Measurements from ENCODE around the gene HTRA1.

Gene HTRA1

DNA sequence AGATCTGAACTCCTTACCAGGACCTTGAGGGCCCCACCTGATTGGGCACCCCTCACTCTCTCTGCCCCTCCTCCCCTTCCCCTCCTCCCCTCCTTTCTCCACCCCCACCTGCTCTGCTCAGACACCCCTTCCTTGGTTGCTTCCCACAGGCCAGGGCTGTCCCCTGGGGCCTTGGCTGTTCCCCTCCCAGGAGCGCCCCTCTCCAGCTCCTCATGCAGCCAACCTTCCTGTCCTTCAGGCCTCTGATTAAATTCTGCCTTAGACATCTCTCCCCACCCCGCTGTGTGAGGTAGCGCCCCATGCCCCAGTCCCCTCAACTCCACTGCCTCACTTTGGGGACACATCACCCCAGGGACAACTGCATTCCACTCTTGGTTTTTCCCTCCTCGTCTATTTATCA lies 32.4 kb downstream of the HTRA1 start:
- no peak overlapping the region for H3K23ac ChIP-seq (ENCODE audit: low read depth, low read length, poor library complexity)
- H3K27me3 ChIP-seq (ENCODE audit: control insufficient read depth in 3 of 3, insufficient read depth in 3 of 3, low read depth in 1 of 3, low read length in 3 of 3), result no peaks in the 10 kb centered on the region
- no peak overlapping the region for H3K4ac ChIP-seq (ENCODE audit: low read length)
- no peak overlapping the region for H3K4me2 ChIP-seq (ENCODE audit: insufficient read depth, low read length, poor library complexity, severe bottlenecking)
- H3K36me3 ChIP-seq (replicated peaks in 1 of 2; ENCODE audit: control insufficient read depth in 2 of 2, insufficient read depth in 2 of 2, low read length in 2 of 2), result no peaks in the 10 kb centered on the region
- H2AK5ac ChIP-seq (ENCODE audit: low read depth, low read length), result no peak overlapping the region
- no peak overlapping the region for H3K14ac ChIP-seq (ENCODE audit: low read length)
- no peak overlapping the region for H3K4me3 ChIP-seq (ENCODE audit: low read length in 2 of 2)
- H3K79me1 ChIP-seq (ENCODE audit: low read depth, low read length), result no peaks in the 10 kb centered on the region
- no peak overlapping the region for H4K91ac ChIP-seq (ENCODE audit: low read depth, low read length, poor library complexity)
- H3K27ac ChIP-seq (replicated peaks; ENCODE audit: low read length), result no peak overlapping the region
- no peak overlapping the region for H2BK120ac ChIP-seq (ENCODE audit: low read depth, low read length)
- no CpG with 5 or more reads among the region's 4 CpGs for WGBS, 2 donors (ENCODE audit: extremely low coverage in 2 of 2, insufficient read length in 2 of 2, insufficient replicate concordance in 1 of 2)
- H3K18ac ChIP-seq (ENCODE audit: low read length), result no peak overlapping the region
- no peak overlapping the region for H2BK5ac ChIP-seq (ENCODE audit: low read length)
- no peak overlapping the region for H2BK12ac ChIP-seq (ENCODE audit: low read length)
- no peak overlapping the region for H4K8ac ChIP-seq (ENCODE audit: low read depth, low read length)
- H3K9ac ChIP-seq (ENCODE audit: low read depth, low read length, poor library complexity), result no peak overlapping the region
- H2BK15ac ChIP-seq (ENCODE audit: low read length), result no peak overlapping the region
- no peak overlapping the region for H2AFZ ChIP-seq (ENCODE audit: low read length)
- H3K4me1 ChIP-seq (ENCODE audit: control insufficient read depth in 2 of 2, insufficient read depth in 1 of 2, low read depth in 1 of 2, low read length in 2 of 2), result peaks cover 7 to 10% of the 10 kb centered on the region in 2 donors
- DNase-seq (ENCODE audit: low spot score), result no peak
- no peaks in the 10 kb centered on the region for H3K9me3 ChIP-seq (replicated peaks in 1 of 2; ENCODE audit: control insufficient read depth in 2 of 2, insufficient read depth in 1 of 2, low read depth in 1 of 2, low read length in 2 of 2)

DNA sequence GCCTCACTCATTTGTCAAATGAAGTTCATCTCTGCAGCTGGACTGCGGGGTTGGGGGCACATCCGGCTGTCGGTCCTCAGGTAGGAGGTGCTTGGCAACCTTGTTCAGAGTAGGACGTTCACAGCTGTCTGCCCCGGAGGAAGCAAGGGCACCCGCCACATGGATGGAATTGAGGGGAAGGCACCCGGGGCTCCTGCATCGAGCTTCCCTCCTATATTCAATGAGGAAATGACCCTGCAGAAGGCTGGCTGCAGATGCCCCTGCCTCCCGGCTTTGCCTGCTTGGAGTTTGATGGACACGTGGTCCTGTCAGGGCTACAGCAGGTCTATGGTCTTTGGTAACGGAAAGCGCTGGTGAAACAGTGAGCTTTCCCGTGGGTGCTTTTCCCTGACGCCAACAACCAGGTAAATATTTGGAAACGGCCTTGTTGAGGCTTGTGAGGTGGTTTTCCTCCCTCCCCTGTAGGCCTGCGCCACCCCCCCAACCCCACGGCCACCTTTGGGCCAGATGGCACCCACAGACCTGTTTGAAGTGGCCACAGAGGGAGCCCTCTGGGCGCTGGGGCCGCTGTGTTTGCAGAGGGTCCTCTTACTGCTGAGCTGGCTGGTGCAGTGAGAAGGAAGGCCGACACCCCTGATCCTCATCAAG lies 32.9 kb downstream of the HTRA1 start:
- H3K23ac ChIP-seq (ENCODE audit: low read depth, low read length, poor library complexity), result no peak overlapping the region
- no peak overlapping the region for H2BK120ac ChIP-seq (ENCODE audit: low read depth, low read length)
- H3K27ac ChIP-seq (replicated peaks; ENCODE audit: low read length), result no peak overlapping the region
- no peak overlapping the region for H2BK12ac ChIP-seq (ENCODE audit: low read length)
- H4K8ac ChIP-seq (ENCODE audit: low read depth, low read length), result no peak overlapping the region
- no peak overlapping the region for H3K4me2 ChIP-seq (ENCODE audit: insufficient read depth, low read length, poor library complexity, severe bottlenecking)
- H3K27me3 ChIP-seq (ENCODE audit: control insufficient read depth in 3 of 3, insufficient read depth in 3 of 3, low read depth in 1 of 3, low read length in 3 of 3), result no peaks in the 10 kb centered on the region
- H4K91ac ChIP-seq (ENCODE audit: low read depth, low read length, poor library complexity), result peak overlapping the region; percentile 46
- no peak overlapping the region for H3K4ac ChIP-seq (ENCODE audit: low read length)
- H2AFZ ChIP-seq (ENCODE audit: low read length), result no peak overlapping the region
- DNase-seq (ENCODE audit: low spot score), result no peak
- peaks cover 7 to 10% of the 10 kb centered on the region in 2 donors for H3K4me1 ChIP-seq (ENCODE audit: control insufficient read depth in 2 of 2, insufficient read depth in 1 of 2, low read depth in 1 of 2, low read length in 2 of 2)
- peak overlapping the region; percentile 34 for H2AK5ac ChIP-seq (ENCODE audit: low read depth, low read length)
- H3K36me3 ChIP-seq (replicated peaks in 1 of 2; ENCODE audit: control insufficient read depth in 2 of 2, insufficient read depth in 2 of 2, low read length in 2 of 2), result no peaks in the 10 kb centered on the region
- no peak overlapping the region for H3K4me3 ChIP-seq (ENCODE audit: low read length in 2 of 2)
- H3K9me3 ChIP-seq (replicated peaks in 1 of 2; ENCODE audit: control insufficient read depth in 2 of 2, insufficient read depth in 1 of 2, low read depth in 1 of 2, low read length in 2 of 2), result no peaks in the 10 kb centered on the region
- H3K79me1 ChIP-seq (ENCODE audit: low read depth, low read length), result no peaks in the 10 kb centered on the region
- H3K14ac ChIP-seq (ENCODE audit: low read length), result no peak overlapping the region
- no peak overlapping the region for H2BK15ac ChIP-seq (ENCODE audit: low read length)
- WGBS, 2 donors (ENCODE audit: extremely low coverage in 2 of 2, insufficient read length in 2 of 2, insufficient replicate concordance in 1 of 2), result no CpG with 5 or more reads among the region's 20 CpGs
- H3K9ac ChIP-seq (ENCODE audit: low read depth, low read length, poor library complexity), result no peak overlapping the region
- H2BK5ac ChIP-seq (ENCODE audit: low read length), result no peak overlapping the region
- no peak overlapping the region for H3K18ac ChIP-seq (ENCODE audit: low read length)

DNA sequence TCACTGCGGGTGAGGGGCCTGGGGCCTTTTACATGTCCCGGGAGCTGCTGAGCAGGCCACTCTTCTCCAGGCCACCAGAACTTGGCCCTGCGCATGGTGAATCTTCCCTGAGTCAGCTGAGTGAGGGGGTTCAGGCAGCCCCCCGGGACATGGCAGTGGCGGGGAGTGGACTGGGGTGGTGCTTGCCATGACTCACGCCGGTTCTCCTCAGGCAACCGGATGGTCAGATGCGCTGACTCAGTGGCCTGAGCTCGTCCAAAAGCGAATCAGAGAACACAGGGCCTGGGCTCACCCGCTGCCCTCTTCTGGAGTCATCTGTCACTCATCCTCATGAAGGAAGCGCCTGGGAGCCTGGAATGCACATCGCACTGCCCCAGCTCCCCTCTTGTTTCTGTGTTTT lies 33.5 kb downstream of the HTRA1 start:
- Histone ChIP-seq H3K27me3 (ENCODE audit: control insufficient read depth in 3 of 3, insufficient read depth in 3 of 3, low read depth in 1 of 3, low read length in 3 of 3) (no peaks in the 10 kb centered on the region), H3K23ac (ENCODE audit: low read depth, low read length, poor library complexity) (no peak overlapping the region), H3K18ac (ENCODE audit: low read length) (no peak overlapping the region), H3K4me3 (ENCODE audit: low read length in 2 of 2) (no peak overlapping the region), H3K4me2 (ENCODE audit: insufficient read depth, low read length, poor library complexity, severe bottlenecking) (no peak overlapping the region), H2BK120ac (ENCODE audit: low read depth, low read length) (no peak overlapping the region), H3K14ac (ENCODE audit: low read length) (no peak overlapping the region), H2BK12ac (ENCODE audit: low read length) (no peak overlapping the region), H4K91ac (ENCODE audit: low read depth, low read length, poor library complexity) (no peak overlapping the region), H2AFZ (ENCODE audit: low read length) (no peak overlapping the region), H3K79me1 (ENCODE audit: low read depth, low read length) (no peaks in the 10 kb centered on the region), H2AK5ac (ENCODE audit: low read depth, low read length) (peak overlapping the region; percentile 34), H3K27ac (replicated peaks; ENCODE audit: low read length) (no peak overlapping the region), H4K8ac (ENCODE audit: low read depth, low read length) (no peak overlapping the region), H3K4ac (ENCODE audit: low read length) (no peak overlapping the region), H2BK5ac (ENCODE audit: low read length) (no peak overlapping the region), H3K36me3 (replicated peaks in 1 of 2; ENCODE audit: control insufficient read depth in 2 of 2, insufficient read depth in 2 of 2, low read length in 2 of 2) (no peaks in the 10 kb centered on the region), H3K9me3 (replicated peaks in 1 of 2; ENCODE audit: control insufficient read depth in 2 of 2, insufficient read depth in 1 of 2, low read depth in 1 of 2, low read length in 2 of 2) (no peaks in the 10 kb centered on the region), H2BK15ac (ENCODE audit: low read length) (peak overlapping the region; percentile 22), H3K9ac (ENCODE audit: low read depth, low read length, poor library complexity) (no peak overlapping the region), H3K4me1 (ENCODE audit: control insufficient read depth in 2 of 2, insufficient read depth in 1 of 2, low read depth in 1 of 2, low read length in 2 of 2) (peaks cover 7 to 10% of the 10 kb centered on the region in 2 donors)
- WGBS, 2 donors (ENCODE audit: extremely low coverage in 2 of 2, insufficient read length in 2 of 2, insufficient replicate concordance in 1 of 2), result no CpG with 5 or more reads among the region's 14 CpGs
- DNase-seq (ENCODE audit: low spot score), result no peak

- Histone ChIP-seq H2BK5ac (ENCODE audit: low read length) (no peak overlapping the region), H3K4me1 (ENCODE audit: control insufficient read depth in 2 of 2, insufficient read depth in 1 of 2, low read depth in 1 of 2, low read length in 2 of 2) (peaks cover 7 to 10% of the 10 kb centered on the region in 2 donors), H2BK15ac (ENCODE audit: low read length) (no peak overlapping the region), H2BK120ac (ENCODE audit: low read depth, low read length) (no peak overlapping the region), H3K27ac (replicated peaks; ENCODE audit: low read length) (no peak overlapping the region), H3K4me2 (ENCODE audit: insufficient read depth, low read length, poor library complexity, severe bottlenecking) (no peak overlapping the region), H4K91ac (ENCODE audit: low read depth, low read length, poor library complexity) (no peak overlapping the region), H3K79me1 (ENCODE audit: low read depth, low read length) (no peaks in the 10 kb centered on the region), H2AFZ (ENCODE audit: low read length) (no peak overlapping the region), H3K4me3 (ENCODE audit: low read length in 2 of 2) (no peak overlapping the region), H3K9me3 (replicated peaks in 1 of 2; ENCODE audit: control insufficient read depth in 2 of 2, insufficient read depth in 1 of 2, low read depth in 1 of 2, low read length in 2 of 2) (no peaks in the 10 kb centered on the region), H3K14ac (ENCODE audit: low read length) (no peak overlapping the region), H3K9ac (ENCODE audit: low read depth, low read length, poor library complexity) (no peak overlapping the region), H3K27me3 (ENCODE audit: control insufficient read depth in 3 of 3, insufficient read depth in 3 of 3, low read depth in 1 of 3, low read length in 3 of 3) (no peaks in the 10 kb centered on the region), H2BK12ac (ENCODE audit: low read length) (no peak overlapping the region), H3K23ac (ENCODE audit: low read depth, low read length, poor library complexity) (no peak overlapping the region), H2AK5ac (ENCODE audit: low read depth, low read length) (no peak overlapping the region), H3K18ac (ENCODE audit: low read length) (no peak overlapping the region), H3K4ac (ENCODE audit: low read length) (no peak overlapping the region), H3K36me3 (replicated peaks in 1 of 2; ENCODE audit: control insufficient read depth in 2 of 2, insufficient read depth in 2 of 2, low read length in 2 of 2) (no peaks in the 10 kb centered on the region), H4K8ac (ENCODE audit: low read depth, low read length) (no peak overlapping the region)
- WGBS, 2 donors (ENCODE audit: extremely low coverage in 2 of 2, insufficient read length in 2 of 2, insufficient replicate concordance in 1 of 2), result no CpG with 5 or more reads among the region's 12 CpGs
- no peak for DNase-seq (ENCODE audit: low spot score)
These were observed 34.3 kb downstream of the HTRA1 start for GRCh38 chr10:122495406-122496340.
